Immature natural killer cell (primary cell): ENCODE measurements around the gene HMGXB3. TPM values are rescaled to one million over a fixed set of nuclear protein-coding genes. Genes with fewer than 3 reads are reported as not detected.

Experiments used
- DNase-seq, 3 donors: peaks; one replicate each; pipeline ENCODE4 v3.0.0; 2022; ENCODE audit warnings: mixed read lengths in 1 of 3
- H3K27ac Mint-ChIP-seq, 6 donors: one replicate each; pipeline ENCODE4 v1.8.0; 2020; ENCODE audit warnings: mixed read lengths in 6 of 6, mild to moderate bottlenecking in 5 of 6, inconsistent platforms in 4 of 6, moderate library complexity in 3 of 6
- H3K27me3 Mint-ChIP-seq, 3 donors: one replicate each; pipeline ENCODE4 v1.8.0; 2020 to 2021; ENCODE audit warnings: low read depth in 3 of 3, mild to moderate bottlenecking in 3 of 3, mixed read lengths in 3 of 3, moderate library complexity in 3 of 3, inconsistent platforms in 1 of 3
- H3K36me3 Mint-ChIP-seq, 3 donors: one replicate each; pipeline ENCODE4 v1.8.0; 2020; ENCODE audit warnings: mixed read lengths in 3 of 3, inconsistent platforms in 2 of 3, mild to moderate bottlenecking in 2 of 3
- H3K4me1 Mint-ChIP-seq, 2 donors: one replicate each; pipeline ENCODE4 v1.8.0; 2020; ENCODE audit warnings: inconsistent platforms in 2 of 2, mild to moderate bottlenecking in 2 of 2, mixed read lengths in 2 of 2, moderate library complexity in 1 of 2
- H3K4me3 Mint-ChIP-seq, 5 donors: one replicate each; pipeline ENCODE4 v1.8.0; 2020; ENCODE audit warnings: mild to moderate bottlenecking in 5 of 5, mixed read lengths in 5 of 5, inconsistent platforms in 3 of 5, moderate library complexity in 3 of 5
- H3K9me3 Mint-ChIP-seq, 6 donors: one replicate each; pipeline ENCODE4 v1.8.0; 2020; ENCODE audit warnings: mild to moderate bottlenecking in 6 of 6, mixed read lengths in 6 of 6, inconsistent platforms in 4 of 6, moderate library complexity in 3 of 6
- polyA plus RNA-seq, 3 donors: library from polyadenylated mRNA; unstranded; fragments of 300-500 nt; fragmentation: Illumina TruSeq; gene quantifications; one replicate each; pipeline ENCODE4 v1.2.3, GENCODE V29; 2021

HMGXB3 gene
- polyA plus RNA-seq, 3 donors from 2014 or later = 5.2 to 16.2 (median 12.7) TPM

DNA sequence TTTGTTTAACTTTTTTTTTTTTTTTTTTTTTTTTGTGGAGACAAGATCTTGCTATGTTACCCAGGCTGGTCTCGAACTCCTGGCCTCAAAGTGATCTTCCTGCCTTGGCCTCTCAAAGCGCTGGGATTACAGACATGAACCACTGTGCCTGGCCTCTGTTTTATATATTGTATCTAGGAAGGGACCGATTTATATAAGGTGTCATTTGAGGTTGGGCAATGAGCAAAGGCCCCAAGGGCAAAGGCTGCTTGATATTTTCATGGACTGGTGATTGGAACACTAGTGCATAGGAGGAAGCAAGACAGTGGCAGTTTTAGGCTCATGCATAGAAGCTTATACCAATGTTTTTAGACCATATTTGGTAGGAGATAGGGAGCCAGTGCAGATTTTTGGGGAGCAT, 36.8 kb upstream of the HMGXB3 start:
- Mint-ChIP-seq H3K9me3 (no peaks in the 10 kb centered on the region), H3K4me3 (no peak overlapping the region)

DNA sequence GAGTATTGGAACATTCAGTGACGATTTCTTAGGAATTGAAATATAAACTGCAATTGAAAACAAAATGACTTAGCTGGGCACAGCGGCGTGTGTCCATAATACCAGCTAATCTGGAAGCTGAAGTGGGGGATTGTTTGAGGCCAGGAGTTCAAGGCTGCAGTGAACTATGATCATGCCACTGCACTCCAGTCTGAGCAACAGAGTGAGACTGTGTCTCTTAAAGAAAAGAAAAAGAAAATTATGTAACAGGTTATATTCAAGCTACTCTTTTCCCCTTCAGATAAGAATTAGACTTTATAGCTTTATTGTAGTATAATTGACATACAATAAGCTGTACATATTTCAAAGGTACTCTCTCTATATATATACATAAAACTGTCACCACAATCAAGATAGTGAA, 33.6 kb upstream of the HMGXB3 start:
- Mint-ChIP-seq H3K27ac (no peak overlapping the region), H3K9me3 (no peaks in the 10 kb centered on the region), H3K36me3 (peaks cover 0 to 4% (median 4%) of the 10 kb centered on the region in 3 donors), H3K4me3 (no peak overlapping the region), H3K27me3 (no peaks in the 10 kb centered on the region), H3K4me1 (peaks cover 2 to 10% of the 10 kb centered on the region in 2 donors)
- DNase-seq = no peak

More for the DNA sequence above, 36.8 kb upstream of the HMGXB3 start:
- peaks cover 21 to 40% of the 10 kb centered on the region in 2 donors for H3K4me1 Mint-ChIP-seq
- no peak for DNase-seq
- no peak overlapping the region for H3K27ac Mint-ChIP-seq
- peaks cover 0 to 4% (median 0%) of the 10 kb centered on the region in 3 donors for H3K27me3 Mint-ChIP-seq
- H3K36me3 Mint-ChIP-seq = peaks cover 0 to 4% (median 4%) of the 10 kb centered on the region in 3 donors

DNA sequence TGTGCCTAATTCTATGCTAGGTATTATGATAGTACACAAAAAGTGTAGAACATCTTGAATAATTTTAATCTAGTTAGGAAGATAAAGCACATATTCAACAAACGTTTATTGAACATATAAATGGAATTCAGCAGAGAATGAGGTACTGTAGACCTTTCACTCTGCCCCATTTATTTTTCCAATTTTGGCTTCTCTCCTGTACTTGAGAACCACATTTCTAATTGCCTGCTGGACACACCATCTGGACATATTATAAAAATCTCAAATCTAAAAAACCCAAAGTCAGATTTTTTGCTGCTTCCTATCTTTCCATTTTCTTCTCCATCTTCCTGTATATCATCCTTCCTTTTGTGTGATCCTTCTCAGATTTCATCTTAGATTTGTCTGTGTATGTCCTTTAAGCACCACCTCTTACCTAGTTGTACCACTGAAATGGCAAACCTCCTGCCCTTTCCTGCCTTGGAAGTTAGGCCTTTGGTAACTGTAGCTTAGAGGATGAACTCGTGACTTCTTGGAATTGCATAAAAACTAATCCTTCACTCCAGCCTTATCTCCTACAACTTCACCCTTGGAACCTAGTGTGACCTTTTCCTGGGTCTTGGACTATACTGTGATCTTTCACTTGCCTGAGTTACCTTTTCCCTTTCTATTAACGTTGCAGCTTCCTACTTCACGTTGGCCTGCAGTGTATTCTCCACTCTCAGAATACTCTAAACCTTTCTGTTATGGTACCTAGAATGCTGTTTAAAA, 31.2 kb upstream of the HMGXB3 start:
- no peaks in the 10 kb centered on the region for H3K9me3 Mint-ChIP-seq
- no peak overlapping the region for H3K4me3 Mint-ChIP-seq
- no peaks in the 10 kb centered on the region for H3K36me3 Mint-ChIP-seq
- no peak for DNase-seq
- H3K27me3 Mint-ChIP-seq = no peaks in the 10 kb centered on the region
- no peak overlapping the region for H3K27ac Mint-ChIP-seq
- peaks cover 0 to 2% of the 10 kb centered on the region in 2 donors for H3K4me1 Mint-ChIP-seq

DNA sequence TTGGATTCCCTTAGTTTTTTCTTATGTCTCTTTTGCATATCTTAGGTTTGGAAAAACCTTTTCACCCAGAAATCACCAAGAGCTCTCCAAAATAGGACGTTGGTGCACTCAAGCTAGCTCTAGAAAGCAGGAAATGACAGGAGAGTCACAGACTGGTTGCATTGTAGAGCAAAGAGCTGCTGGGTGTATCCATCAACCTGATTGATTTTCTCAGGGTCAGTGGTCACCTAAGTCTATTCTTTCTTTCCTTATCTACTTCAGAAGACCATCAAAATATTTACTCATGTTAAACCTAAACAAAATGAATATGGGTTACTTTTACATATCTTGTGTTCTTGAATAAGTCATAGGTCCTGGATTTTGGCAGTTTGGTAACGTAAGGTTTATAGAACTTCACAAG, 25.1 kb upstream of the HMGXB3 start:
- H3K36me3 Mint-ChIP-seq = peaks cover 13 to 21% (median 13%) of the 10 kb centered on the region in 3 donors
- no peaks in the 10 kb centered on the region for H3K9me3 Mint-ChIP-seq
- peaks cover 0 to 4% of the 10 kb centered on the region in 2 donors for H3K4me1 Mint-ChIP-seq
- no peak overlapping the region for H3K27ac Mint-ChIP-seq
- no peaks in the 10 kb centered on the region for H3K27me3 Mint-ChIP-seq
- no peak for DNase-seq
- no peak overlapping the region for H3K4me3 Mint-ChIP-seq

DNA sequence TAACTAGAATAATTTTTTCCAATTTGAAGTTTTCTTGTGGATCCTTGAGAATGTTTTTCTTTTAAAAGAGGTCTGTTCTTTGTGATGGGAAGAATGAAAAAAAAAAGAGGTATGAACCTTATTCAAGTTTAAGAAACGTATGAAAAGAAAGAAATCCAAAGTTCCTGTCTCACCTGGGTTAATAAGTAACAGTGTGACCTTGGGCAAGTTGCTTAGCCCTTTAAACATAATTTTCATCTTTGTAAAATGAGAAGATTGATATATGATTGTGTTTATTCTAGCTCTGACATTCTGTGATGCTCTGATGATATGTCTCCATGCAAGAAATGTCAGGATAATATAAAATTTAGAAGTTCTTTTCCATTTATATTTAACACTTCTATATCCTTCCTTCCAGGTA, 20.6 kb upstream of the HMGXB3 start:
- Mint-ChIP-seq H3K27me3 (no peaks in the 10 kb centered on the region), H3K4me3 (no peak overlapping the region), H3K4me1 (peaks cover 0 to 3% of the 10 kb centered on the region in 2 donors), H3K9me3 (no peaks in the 10 kb centered on the region), H3K27ac (no peak overlapping the region), H3K36me3 (peaks cover 20 to 38% (median 24%) of the 10 kb centered on the region in 3 donors)
- DNase-seq = no peak

DNA sequence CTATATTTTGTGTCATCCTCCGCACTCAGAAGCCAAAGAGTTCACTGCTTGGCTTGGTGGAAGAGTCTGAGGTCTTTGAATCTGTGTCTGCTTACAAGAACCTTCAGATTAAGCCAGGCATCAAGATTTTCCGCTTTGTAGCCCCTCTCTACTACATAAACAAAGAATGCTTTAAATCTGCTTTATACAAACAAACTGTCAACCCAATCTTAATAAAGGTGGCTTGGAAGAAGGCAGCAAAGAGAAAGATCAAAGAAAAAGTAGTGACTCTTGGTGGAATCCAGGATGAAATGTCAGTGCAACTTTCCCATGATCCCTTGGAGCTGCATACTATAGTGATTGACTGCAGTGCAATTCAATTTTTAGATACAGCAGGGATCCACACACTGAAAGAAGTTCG, 19.3 kb upstream of the HMGXB3 start:
- Mint-ChIP-seq H3K27me3 (no peaks in the 10 kb centered on the region), H3K4me3 (no peak overlapping the region), H3K4me1 (no peaks in the 10 kb centered on the region), H3K36me3 (peaks cover 17 to 40% (median 24%) of the 10 kb centered on the region in 3 donors), H3K27ac (no peak overlapping the region), H3K9me3 (no peaks in the 10 kb centered on the region)
- no peak for DNase-seq

DNA sequence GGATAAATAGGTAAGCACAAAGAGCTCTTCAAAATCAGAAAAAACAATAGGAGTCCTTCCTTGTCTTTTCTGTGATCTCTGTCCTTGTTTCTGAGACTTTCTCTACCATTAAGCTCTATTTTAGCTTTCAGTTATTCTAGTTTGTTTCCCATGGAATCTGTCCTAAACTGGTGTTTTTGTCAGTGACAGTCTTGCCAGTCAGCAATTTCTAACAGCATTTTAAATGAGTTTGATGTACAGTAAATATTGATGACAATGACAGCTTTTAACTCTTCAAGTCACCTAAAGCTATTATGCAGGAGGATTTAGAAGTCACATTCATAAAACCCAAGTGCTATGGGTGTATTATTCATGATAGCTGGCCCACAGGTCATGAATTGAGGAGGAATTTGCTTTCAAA, 18.0 kb upstream of the HMGXB3 start:
- Mint-ChIP-seq H3K4me1 (no peaks in the 10 kb centered on the region), H3K27ac (no peak overlapping the region), H3K9me3 (no peaks in the 10 kb centered on the region), H3K36me3 (peaks cover 16 to 37% (median 22%) of the 10 kb centered on the region in 3 donors), H3K4me3 (no peak overlapping the region), H3K27me3 (no peaks in the 10 kb centered on the region)
- no peak for DNase-seq

DNA sequence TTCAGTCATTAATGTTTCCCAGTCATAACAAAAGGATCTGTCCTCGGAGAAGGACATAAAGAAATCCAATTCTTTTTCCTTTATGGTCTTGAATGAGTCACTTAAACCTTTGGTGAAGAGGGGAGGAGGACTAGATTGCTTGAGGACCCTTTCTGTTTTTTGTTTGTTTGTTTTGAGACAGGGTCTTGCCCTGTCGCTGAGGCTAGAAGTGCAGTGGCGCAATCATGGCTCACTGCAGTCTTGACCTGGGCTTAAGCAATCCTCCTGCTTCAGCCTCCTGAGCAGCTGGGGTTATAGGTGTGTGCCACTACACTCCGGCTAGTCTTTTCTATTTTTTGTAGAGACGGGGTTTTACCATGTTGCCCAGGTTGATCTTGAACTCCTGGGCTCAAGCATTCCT, 12.4 kb upstream of the HMGXB3 start:
- H3K4me1 Mint-ChIP-seq = no peaks in the 10 kb centered on the region
- H3K27me3 Mint-ChIP-seq = no peaks in the 10 kb centered on the region
- no peak for DNase-seq
- H3K4me3 Mint-ChIP-seq = no peak overlapping the region
- no peaks in the 10 kb centered on the region for H3K9me3 Mint-ChIP-seq
- no peak overlapping the region for H3K27ac Mint-ChIP-seq
- peaks cover 0 to 3% (median 3%) of the 10 kb centered on the region in 3 donors for H3K36me3 Mint-ChIP-seq

DNA sequence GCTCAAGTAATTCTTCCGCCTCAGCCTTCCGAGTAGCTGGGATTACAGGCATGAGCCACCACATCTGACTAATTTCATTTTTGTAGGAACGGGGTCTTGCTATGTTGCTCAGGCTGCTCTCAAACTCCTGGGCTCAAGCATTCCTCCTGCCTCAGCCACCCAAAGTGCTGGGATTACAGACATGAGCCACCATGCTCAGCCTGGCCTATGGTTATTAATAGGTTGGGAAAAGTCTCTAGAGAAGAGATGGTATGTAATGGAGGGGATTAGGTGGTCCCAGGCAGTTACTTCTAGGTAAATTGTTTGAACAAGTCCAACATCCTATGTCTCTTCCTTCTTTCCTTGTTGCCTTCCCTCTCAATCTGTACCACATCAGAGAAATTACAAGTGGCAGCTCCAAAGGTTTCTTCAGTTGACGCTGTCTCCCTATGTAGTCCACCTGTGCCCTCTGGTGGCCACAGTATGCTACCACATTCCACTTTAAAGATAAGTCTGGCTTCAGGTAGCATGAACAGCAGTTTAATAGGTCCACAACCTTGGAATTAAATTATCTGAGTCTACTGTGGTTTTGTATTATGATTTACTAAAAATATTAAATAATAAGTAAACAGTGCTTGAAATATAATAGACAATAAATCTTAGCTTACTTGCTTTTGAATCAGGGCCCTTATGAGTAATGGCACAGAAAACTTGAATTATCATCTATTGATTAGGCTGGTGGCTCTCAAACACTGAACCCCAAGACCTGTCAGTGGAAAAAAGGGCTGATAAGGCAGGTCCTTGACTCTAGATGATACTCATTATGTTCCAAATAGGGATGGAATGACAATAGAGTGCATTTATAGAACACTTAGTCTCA, 9.8 kb upstream of the HMGXB3 start:
- Mint-ChIP-seq H3K4me3 (no peak overlapping the region), H3K36me3 (peaks cover 0 to 8% (median 2%) of the 10 kb centered on the region in 3 donors), H3K4me1 (no peaks in the 10 kb centered on the region), H3K27ac (no peak overlapping the region), H3K9me3 (no peaks in the 10 kb centered on the region), H3K27me3 (no peaks in the 10 kb centered on the region)
- peak; percentile 42 to 59 (median 58) for DNase-seq

DNA sequence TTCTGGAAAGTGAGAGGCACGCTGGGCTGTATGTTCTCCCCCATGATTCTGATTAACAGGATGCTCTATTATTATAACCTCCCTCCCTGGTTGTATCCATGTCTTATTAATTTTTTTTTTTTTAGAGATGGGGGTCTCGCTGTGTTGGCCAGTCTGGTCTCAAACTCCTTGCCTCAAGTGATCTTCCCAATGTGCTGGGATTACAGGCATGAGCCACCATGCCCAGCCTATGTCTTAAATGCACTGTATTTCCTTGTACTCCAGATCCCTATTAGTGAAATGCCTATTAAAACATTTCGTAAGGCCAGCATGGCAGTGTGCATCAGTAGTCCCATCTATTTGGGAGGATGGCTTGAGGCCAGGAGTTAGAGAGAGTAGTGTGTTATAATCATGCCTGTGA, 7.1 kb upstream of the HMGXB3 start:
- Mint-ChIP-seq H3K4me1 (peaks cover 0 to 2% of the 10 kb centered on the region in 2 donors), H3K4me3 (no peak overlapping the region), H3K27ac (no peak overlapping the region), H3K27me3 (no peaks in the 10 kb centered on the region), H3K9me3 (no peaks in the 10 kb centered on the region), H3K36me3 (peaks cover 0 to 13% (median 8%) of the 10 kb centered on the region in 3 donors)
- DNase-seq = no peak

DNA sequence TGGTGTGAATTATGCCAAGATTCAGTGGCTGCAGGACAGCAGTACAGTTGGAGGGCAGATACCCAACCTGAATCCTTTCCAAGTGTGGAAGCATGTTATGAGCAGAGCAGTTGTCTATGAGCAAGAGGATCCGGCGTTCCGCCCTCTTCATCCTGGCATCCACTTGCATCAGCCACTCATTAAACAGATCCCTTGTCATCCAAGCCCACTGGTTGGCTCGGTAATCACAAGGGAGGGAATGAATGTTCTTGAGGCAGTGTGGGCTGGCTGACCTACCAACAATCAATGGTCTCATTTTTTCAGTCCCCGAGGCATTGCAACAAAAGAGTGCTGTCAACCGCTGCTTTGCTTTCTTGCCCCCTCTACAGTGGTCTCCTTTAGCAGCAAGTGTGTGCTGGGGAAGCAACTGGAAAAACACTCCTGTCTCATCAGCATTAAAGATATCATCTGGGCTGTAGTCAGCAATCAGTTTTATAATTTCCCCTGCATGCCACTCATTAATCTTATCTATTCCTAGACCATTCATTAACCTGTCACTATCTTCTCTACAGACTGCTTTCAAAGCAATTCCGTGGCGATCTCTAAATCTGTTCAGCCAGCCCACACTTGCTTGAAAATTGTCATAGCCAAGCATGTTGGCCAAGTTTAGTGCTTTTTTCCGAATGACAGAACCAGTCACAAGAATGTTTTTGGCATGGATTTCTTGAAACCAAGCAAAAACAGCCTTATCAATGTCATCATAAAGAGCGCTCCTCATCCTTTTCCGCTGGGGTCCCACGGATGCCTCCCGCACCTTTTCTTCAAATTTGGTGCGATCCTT, 4.9 kb upstream of the HMGXB3 start:
- H3K9me3 Mint-ChIP-seq = no peaks in the 10 kb centered on the region
- H3K27ac Mint-ChIP-seq = no peak overlapping the region
- DNase-seq = no peak
- peaks cover 0 to 9% (median 0%) of the 10 kb centered on the region in 3 donors for H3K27me3 Mint-ChIP-seq
- H3K4me3 Mint-ChIP-seq = no peak overlapping the region
- H3K4me1 Mint-ChIP-seq = peaks cover 13 to 20% of the 10 kb centered on the region in 2 donors
- H3K36me3 Mint-ChIP-seq = peaks cover 0 to 13% (median 8%) of the 10 kb centered on the region in 3 donors

DNA sequence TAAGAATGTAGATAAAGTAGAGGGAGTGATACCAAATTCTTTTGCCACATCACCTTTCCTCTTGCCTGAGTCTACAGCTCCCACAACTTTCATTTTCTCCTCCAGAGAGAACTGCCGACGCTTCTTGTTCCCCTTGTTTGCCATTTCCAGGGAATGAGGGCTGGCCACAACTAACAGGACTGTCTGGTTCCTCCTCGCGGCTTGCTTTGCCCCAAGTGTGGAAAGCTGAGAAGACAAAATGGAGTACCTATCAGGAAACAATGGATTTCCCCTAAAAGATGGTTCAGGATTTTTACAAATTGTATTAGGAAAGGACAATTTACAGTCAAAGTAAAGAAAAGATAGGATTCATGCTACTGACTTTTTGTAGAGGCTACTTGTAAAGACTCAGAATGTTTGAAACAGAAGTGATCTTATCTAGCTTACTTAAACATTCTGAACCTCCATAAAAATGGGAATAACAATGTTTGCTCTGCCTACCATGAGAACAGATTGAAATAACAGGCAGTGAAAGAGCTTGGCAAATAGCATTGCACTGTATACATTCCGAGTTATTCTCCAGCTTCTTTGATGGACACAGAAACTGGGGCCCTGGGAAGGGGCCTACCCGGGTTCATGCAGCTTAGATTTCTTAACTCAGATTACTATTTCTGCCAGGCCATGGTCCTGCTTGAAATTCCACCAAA, 4.2 kb upstream of the HMGXB3 start:
- Mint-ChIP-seq H3K4me1 (peaks cover 15 to 21% of the 10 kb centered on the region in 2 donors), H3K4me3 (no peak overlapping the region), H3K27me3 (peaks cover 0 to 11% (median 0%) of the 10 kb centered on the region in 3 donors), H3K9me3 (no peaks in the 10 kb centered on the region), H3K36me3 (peaks cover 0 to 13% (median 8%) of the 10 kb centered on the region in 3 donors), H3K27ac (no peak overlapping the region)
- DNase-seq = no peak

DNA sequence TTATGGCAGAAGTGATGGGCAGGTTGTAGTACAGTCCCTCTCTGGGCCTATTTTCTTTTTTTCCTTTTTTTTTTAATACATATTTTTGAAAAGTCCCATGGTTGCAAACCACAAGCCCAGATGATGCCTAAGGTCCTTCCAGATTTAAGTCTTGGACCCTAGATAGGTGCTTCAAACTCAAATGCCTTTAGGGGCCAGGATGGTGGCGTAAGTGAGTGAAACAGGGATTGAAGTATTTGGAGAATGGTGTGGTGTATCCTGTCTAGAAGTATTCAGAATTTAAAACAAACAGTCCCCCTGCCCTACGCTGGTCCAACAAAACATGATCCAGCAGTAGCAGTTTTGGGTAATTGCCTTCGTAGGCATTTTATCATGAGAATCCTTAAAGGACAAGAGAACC, 2.3 kb upstream of the HMGXB3 start:
- Mint-ChIP-seq H3K36me3 (peaks cover 0 to 13% (median 8%) of the 10 kb centered on the region in 3 donors), H3K4me1 (peaks cover 30 to 41% of the 10 kb centered on the region in 2 donors)

More for the DNA sequence above, 2.3 kb upstream of the HMGXB3 start:
- DNase-seq = no peak
- Mint-ChIP-seq H3K27ac (peak overlapping the region in 3 of 6 donors; percentile 46 to 91 (median 63)), H3K4me3 (peak overlapping the region in 1 of 5 donors; percentile 96), H3K9me3 (no peaks in the 10 kb centered on the region), H3K27me3 (peaks cover 2 to 14% (median 2%) of the 10 kb centered on the region in 3 donors)
